ENCODE results near the gene TMEFF2.

- no peak for TF ChIP-seq EZH2 (IDR thresholded peaks at IDR 0.05; ENCODE audit: insufficient read depth, low read length)
- TF ChIP-seq CTCF (IDR thresholded peaks at IDR 0.05; ENCODE audit: insufficient read depth, low read depth, low read length), result no peak
These were observed 248.1 kb downstream of the TMEFF2 start for GRCh38 chr2:191946471-191947182.
